Measurements from ENCODE around the gene NPR1. TPM values are rescaled to one million over a fixed set of nuclear protein-coding genes. Genes with fewer than 3 reads are reported as not detected.

Gene NPR1
- total RNA-seq, 1 experiment from 2014 or later, result not detected

- intact Hi-C loops (cut with micrococcal nuclease; ENCODE audit: unreplicated experiment), result no loop called here
- H3K9me3 Mint-ChIP-seq (ENCODE audit: low read depth, unreplicated experiment), result no peaks in the 10 kb centered on the region
These were observed 49.2 kb downstream of the NPR1 start, which contains the start of gene INTS3 for GRCh38 chr1:153727463-153728304. INTS3 (plus strand) TSS chr1:153728050; CDS start chr1:153728635, 585 bp downstream.

DNA sequence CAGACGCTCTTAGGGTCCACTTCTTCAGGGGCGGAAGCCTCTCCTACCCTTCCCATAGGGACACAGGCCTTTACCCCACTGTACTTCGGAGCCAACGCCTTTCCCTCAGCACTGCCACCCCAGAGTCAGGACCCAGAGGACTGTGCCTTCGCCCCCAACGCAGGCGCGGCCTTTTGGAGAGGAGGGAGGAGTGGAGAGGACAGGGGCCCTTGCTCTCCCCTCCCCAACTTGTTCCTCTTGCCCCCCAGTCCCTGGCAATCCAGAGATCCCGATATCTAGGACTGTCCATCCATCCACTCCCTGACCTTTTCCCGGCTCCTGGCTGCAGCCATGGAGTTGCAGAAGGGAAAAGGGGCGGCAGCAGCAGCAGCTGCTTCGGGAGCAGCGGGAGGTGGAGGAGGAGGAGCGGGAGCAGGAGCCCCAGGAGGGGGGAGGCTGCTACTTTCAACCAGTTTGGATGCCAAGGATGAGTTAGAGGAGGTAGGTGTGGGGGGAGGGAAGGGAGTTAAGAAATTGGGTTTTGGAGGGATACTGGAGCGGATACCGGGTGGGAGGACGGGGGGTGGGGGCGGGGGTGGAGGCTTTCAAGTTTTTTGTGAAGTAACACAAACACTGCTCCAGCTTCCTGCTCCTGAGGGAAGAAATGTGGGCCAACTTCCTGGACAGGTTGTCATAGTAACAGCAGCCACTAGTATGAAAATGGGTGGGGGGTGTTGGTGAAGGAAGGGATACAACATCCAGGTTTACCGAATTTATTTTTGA, 50.0 kb downstream of the NPR1 start:
- Mint-ChIP-seq H3K27ac (ENCODE audit: unreplicated experiment) (peak overlapping the region; percentile 95), H3K4me1 (ENCODE audit: low read depth, unreplicated experiment) (peaks cover 37% of the 10 kb centered on the region), H3K4me3 (ENCODE audit: low read depth, unreplicated experiment) (peak overlapping the region; percentile 89), H3K27me3 (ENCODE audit: unreplicated experiment) (no peaks in the 10 kb centered on the region), H3K9me3 (ENCODE audit: low read depth, unreplicated experiment) (no peaks in the 10 kb centered on the region), H3K36me3 (ENCODE audit: insufficient read depth, unreplicated experiment) (peaks cover 41% of the 10 kb centered on the region)
- CTCF ChIA-PET, result interaction anchor here (0.8 to 1.0 kb wide), 5 partner anchors 13 to 213 kb away, joined by 3 to 9 read pairs (median 3); partner anchors contain the start of gene ILF2
- TF ChIP-seq CTCF (IDR thresholded peaks at IDR 0.05; ENCODE audit: unreplicated experiment), result no peak
- DNase-seq, result peak; percentile 36
- BruUV-seq (replicated peaks), result TSS peak; percentile 85
- intact Hi-C loops (cut with micrococcal nuclease; ENCODE audit: unreplicated experiment), result no loop called here

More at GRCh38 chr1:153727463-153728304, 49.2 kb downstream of the NPR1 start, which contains the start of gene INTS3:
- TF ChIP-seq CTCF (IDR thresholded peaks at IDR 0.05; ENCODE audit: unreplicated experiment), result no peak
- DNase-seq, result peak; percentile 99
- no peaks in the 10 kb centered on the region for H3K27me3 Mint-ChIP-seq (ENCODE audit: unreplicated experiment)
- CTCF ChIA-PET, result interaction anchor here (0.6 to 1.0 kb wide), 15 partner anchors 12 to 832 kb away, joined by 3 to 9 read pairs (median 4); partner anchors contain the start of genes ILF2 and NPR1
- H3K4me3 Mint-ChIP-seq (ENCODE audit: low read depth, unreplicated experiment), result peak within 1 kb of the TSS; percentile 89
- peaks cover 36% of the 10 kb centered on the region for H3K36me3 Mint-ChIP-seq (ENCODE audit: insufficient read depth, unreplicated experiment)
- H3K27ac Mint-ChIP-seq (ENCODE audit: unreplicated experiment), result peak within 1 kb of the TSS; percentile 95
- BruUV-seq (replicated peaks), result no TSS peak
- peaks cover 37% of the 10 kb centered on the region for H3K4me1 Mint-ChIP-seq (ENCODE audit: low read depth, unreplicated experiment)

DNA sequence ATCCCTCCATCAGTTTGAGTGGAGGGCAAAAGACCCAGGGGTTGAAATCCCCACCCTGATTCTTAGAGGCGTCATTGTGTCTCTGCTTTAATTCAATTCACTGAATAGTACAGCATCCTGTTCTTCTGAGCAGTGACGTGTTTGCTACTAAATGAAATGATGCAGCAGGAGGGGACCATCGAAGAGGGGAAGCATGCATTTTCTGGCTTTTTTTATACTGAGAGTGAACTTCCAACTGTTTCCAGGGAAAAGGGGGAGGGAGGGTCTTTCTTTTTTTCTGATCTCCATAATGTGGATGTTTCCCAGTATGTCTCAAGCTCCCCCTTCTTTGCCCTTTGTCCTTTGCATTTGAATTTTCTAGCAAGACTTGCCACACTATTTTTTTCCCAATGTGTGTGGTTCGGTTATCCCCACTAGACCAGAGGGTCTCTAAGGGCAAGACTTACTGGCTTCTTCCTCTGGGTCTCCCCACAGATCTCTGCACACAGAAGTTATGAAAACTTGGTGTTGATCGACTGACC, 52.0 kb downstream of the NPR1 start:
- DNase-seq, result no peak
- H3K4me3 Mint-ChIP-seq (ENCODE audit: low read depth, unreplicated experiment), result peak overlapping the region; percentile 17
- peaks cover 43% of the 10 kb centered on the region for H3K36me3 Mint-ChIP-seq (ENCODE audit: insufficient read depth, unreplicated experiment)
- intact Hi-C loops (cut with micrococcal nuclease; ENCODE audit: unreplicated experiment), result no loop called here
- no TSS peak for BruUV-seq (replicated peaks)
- peak overlapping the region; percentile 27 for H3K27ac Mint-ChIP-seq (ENCODE audit: unreplicated experiment)
- H3K27me3 Mint-ChIP-seq (ENCODE audit: unreplicated experiment), result no peaks in the 10 kb centered on the region
- CTCF ChIA-PET, result no interaction called here
- H3K4me1 Mint-ChIP-seq (ENCODE audit: low read depth, unreplicated experiment), result peaks cover 37% of the 10 kb centered on the region
- TF ChIP-seq CTCF (IDR thresholded peaks at IDR 0.05; ENCODE audit: unreplicated experiment), result no peak
- no peaks in the 10 kb centered on the region for H3K9me3 Mint-ChIP-seq (ENCODE audit: low read depth, unreplicated experiment)

DNA sequence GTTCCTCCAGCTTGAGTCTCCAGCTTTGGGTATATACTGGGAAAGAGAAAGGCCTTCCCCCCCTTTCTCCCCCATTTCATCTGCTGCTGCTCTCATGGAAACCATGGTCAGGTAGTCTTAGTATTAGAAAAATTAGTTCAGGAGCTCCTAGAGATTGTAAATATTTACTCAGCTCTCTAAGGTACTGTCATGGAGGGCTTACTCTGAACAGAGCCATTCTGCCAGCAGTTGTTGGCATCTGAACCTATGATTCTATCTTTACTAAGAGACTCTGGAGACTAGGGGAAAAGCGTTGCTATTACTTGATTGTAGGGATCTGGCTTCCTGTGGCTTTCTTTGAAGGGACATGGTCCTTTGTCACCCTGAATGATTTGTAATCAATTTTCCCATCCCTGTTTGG, 55.5 kb downstream of the NPR1 start:
- H3K4me1 Mint-ChIP-seq (ENCODE audit: low read depth, unreplicated experiment), result peaks cover 27% of the 10 kb centered on the region
- H3K27ac Mint-ChIP-seq (ENCODE audit: unreplicated experiment), result no peak overlapping the region
- intact Hi-C loops (cut with micrococcal nuclease; ENCODE audit: unreplicated experiment), result no loop called here
- H3K36me3 Mint-ChIP-seq (ENCODE audit: insufficient read depth, unreplicated experiment), result peaks cover 25% of the 10 kb centered on the region
- no peak for TF ChIP-seq CTCF (IDR thresholded peaks at IDR 0.05; ENCODE audit: unreplicated experiment)
- no peak for DNase-seq
- CTCF ChIA-PET, result no interaction called here
- no TSS peak for BruUV-seq (replicated peaks)
- no peak overlapping the region for H3K4me3 Mint-ChIP-seq (ENCODE audit: low read depth, unreplicated experiment)
- H3K27me3 Mint-ChIP-seq (ENCODE audit: unreplicated experiment), result no peaks in the 10 kb centered on the region
- H3K9me3 Mint-ChIP-seq (ENCODE audit: low read depth, unreplicated experiment), result no peaks in the 10 kb centered on the region

Data from Calu3 (cell line).